ENCODE results near the gene ANTXR1. TPM values are rescaled to one million over a fixed set of nuclear protein-coding genes. Genes with fewer than 3 reads are reported as not detected.

Gene ANTXR1
- total and polyA plus RNA-seq, 2 donors (not counting 3 experiments of a cell fraction or from before 2014, with no cell fraction given), result 4.2 to 17.3 TPM

- no peak overlapping the region for H3K4me2 ChIP-seq (ENCODE audit: insufficient read depth, low read length)
These were observed 37.9 kb upstream of the ANTXR1 start for GRCh38 chr2:68974946-68975665.

More at GRCh38 chr2:68974946-68975665, 37.9 kb upstream of the ANTXR1 start:
- no peak overlapping the region for H3K9ac ChIP-seq (replicated peaks; ENCODE audit: extremely low read depth, insufficient read depth, low read length)
- POLR2A ChIA-PET, result no interaction called here
- H3K79me2 ChIP-seq (ENCODE audit: control insufficient read depth, insufficient read depth, low read length), result no peaks in the 10 kb centered on the region
- CTCF ChIA-PET, result interaction anchor here (0.9 to 3.6 kb wide), 3 partner anchors 14 to 32 kb away, joined by 4 to 18 read pairs (median 7); no protein-coding TSS in a partner anchor
- FAIRE-seq (no peak), DNase-seq (ENCODE audit: low read depth, low spot score) (no peak)
- intact Hi-C loops (cut with micrococcal nuclease), result no loop called here
- no peak overlapping the region for H3K27ac ChIP-seq (ENCODE audit: insufficient read depth, low read depth, low read length)
- H2AFZ ChIP-seq (ENCODE audit: low read depth, low read length), result no peak overlapping the region
- peaks cover 21 to 24% of the 10 kb centered on the region in 2 experiments for H3K27me3 ChIP-seq (ENCODE audit: control insufficient read depth in 2 of 2, insufficient read depth in 2 of 2, low read length in 2 of 2)
- TF ChIP-seq, protein P1, sequence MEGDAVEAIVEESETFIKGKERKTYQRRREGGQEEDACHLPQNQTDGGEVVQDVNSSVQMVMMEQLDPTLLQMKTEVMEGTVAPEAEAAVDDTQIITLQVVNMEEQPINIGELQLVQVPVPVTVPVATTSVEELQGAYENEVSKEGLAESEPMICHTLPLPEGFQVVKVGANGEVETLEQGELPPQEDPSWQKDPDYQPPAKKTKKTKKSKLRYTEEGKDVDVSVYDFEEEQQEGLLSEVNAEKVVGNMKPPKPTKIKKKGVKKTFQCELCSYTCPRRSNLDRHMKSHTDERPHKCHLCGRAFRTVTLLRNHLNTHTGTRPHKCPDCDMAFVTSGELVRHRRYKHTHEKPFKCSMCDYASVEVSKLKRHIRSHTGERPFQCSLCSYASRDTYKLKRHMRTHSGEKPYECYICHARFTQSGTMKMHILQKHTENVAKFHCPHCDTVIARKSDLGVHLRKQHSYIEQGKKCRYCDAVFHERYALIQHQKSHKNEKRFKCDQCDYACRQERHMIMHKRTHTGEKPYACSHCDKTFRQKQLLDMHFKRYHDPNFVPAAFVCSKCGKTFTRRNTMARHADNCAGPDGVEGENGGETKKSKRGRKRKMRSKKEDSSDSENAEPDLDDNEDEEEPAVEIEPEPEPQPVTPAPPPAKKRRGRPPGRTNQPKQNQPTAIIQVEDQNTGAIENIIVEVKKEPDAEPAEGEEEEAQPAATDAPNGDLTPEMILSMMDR (IDR thresholded peaks at IDR 0.05; ENCODE audit: extremely low read depth in 1 of 2, insufficient read depth in 1 of 2, low read depth in 1 of 2, low read length in 2 of 2), result no peak
- no peak for TF ChIP-seq MAX (IDR thresholded peaks at IDR 0.05; ENCODE audit: insufficient read depth, insufficient read length)
- no peak for TF ChIP-seq POLR2A (IDR thresholded peaks at IDR 0.05; ENCODE audit: low read depth, low read length)
- no peaks in the 10 kb centered on the region for H3K36me3 ChIP-seq (ENCODE audit: control insufficient read depth in 2 of 2, extremely low read depth in 1 of 2, insufficient read depth in 2 of 2, low read length in 2 of 2)
- no peak overlapping the region for H3K4me3 ChIP-seq (replicated peaks in 1 of 3; ENCODE audit: insufficient read depth in 1 of 3, low read depth in 1 of 3, low read length in 3 of 3)
- H3K9me3 ChIP-seq (replicated peaks; ENCODE audit: control insufficient read depth, insufficient read depth, low read length), result no peaks in the 10 kb centered on the region
- H4K20me1 ChIP-seq (replicated peaks; ENCODE audit: control insufficient read depth, extremely low read depth, insufficient read depth, low read length), result no peaks in the 10 kb centered on the region
- H3K4me1 ChIP-seq (ENCODE audit: control insufficient read depth, extremely low read depth, insufficient read depth, low read length), result no peaks in the 10 kb centered on the region
- dilution Hi-C loops (cut with MboI; ENCODE audit: extremely low pct_ligation_motif_present, low sequenced_read_pairs), result no loop called here
- BruUV-seq (replicated peaks), result no TSS peak
- H3K9me1 ChIP-seq (replicated peaks; ENCODE audit: control insufficient read depth, extremely low read depth, insufficient read depth, low read length), result no peaks in the 10 kb centered on the region
